ENCODE data around the gene XPO5.
A peak's percentile ranks its signal among the peaks of the same experiment; 100 is the strongest.
"Not testable (repeated sequence)": the region's sequence is repeated elsewhere in the genome, so short reads cannot be mapped to it uniquely, and the experiment has no call there.

Gene XPO5

DNA sequence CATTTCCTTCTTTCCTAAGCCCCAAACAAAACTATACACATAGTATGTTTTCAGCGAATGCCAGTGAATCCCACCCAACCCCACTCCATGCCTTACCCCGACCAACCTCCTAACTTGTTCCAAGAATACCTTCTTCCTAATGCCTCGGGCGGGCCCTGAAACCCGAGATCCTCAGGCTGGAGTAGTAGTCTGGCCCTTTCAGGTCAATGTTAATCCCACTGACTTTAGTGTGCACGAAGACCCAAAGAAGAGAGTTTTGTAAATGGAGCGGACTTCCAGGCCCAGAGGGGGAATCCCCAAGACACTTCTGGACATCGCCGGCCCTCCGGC lies 59.5 kb downstream of the XPO5 start:
- DNase-seq: no peak

DNA sequence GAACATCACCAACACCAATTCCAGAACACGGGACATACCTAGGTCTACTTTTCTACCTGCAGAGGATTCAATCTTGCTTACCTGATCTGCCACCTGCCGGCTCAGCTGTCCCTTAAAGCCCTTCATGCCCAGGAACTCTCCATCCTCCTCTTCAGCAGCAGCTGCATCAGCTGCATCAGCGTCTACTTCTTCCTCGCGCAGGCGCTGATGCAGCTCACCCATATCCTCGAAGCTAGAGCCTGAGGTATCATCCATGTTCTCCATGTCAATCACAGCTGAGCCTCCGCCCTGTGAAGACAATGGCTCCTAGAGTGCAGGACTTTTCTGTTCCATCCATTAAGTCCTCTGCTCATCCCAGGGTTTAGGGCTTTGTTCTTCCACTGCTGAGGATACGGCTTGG lies 60.0 kb downstream of the XPO5 start:
- DNase-seq: no peak

DNA sequence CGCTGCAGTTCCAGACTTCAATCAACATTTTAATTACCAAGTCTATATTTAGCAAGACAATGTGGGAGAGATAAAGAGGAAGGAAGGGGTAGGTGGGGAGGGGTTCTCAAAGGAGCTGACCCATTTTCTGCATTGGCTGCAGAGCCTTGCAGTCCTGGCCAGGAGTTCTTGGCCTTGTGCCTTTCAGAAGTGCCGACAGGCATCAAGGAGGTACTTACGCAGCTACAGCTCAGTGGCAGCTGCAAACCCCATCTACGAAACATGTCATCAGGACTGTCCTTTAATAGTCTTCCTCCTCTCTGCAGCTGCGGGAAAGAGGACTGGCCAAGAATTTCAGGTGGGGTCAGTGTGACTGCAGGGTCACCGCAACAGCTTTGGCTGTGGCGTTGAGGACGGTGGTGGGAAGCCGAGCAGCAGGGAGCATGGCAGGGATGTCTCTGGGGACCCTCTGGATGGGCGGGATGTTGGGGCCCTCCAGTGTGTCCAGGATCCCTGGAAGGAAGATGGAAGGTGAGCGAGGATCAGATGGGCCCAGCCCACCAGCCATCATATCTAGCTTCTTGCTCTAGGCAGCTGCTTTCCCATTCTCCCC lies 63.9 kb downstream of the XPO5 start:
- DNase-seq: no peak

DNA sequence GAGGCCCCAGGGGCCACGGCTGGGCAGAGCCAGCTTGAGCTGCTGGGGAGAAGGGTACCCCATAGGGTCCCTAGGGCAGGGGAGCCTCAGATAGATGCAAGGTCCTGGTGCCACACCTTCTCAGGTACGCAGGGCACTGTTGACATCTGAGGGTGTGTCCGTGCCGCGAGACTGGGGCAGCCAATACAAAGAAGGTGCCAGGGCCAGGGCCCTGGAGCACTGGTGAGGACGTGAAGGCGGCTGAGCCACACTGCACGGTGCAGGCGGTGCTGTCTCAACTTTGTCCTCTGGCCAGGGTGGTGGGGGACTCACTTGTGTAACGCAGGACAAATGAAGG lies 65.0 kb downstream of the XPO5 start:
- DNase-seq: no peak

DNA sequence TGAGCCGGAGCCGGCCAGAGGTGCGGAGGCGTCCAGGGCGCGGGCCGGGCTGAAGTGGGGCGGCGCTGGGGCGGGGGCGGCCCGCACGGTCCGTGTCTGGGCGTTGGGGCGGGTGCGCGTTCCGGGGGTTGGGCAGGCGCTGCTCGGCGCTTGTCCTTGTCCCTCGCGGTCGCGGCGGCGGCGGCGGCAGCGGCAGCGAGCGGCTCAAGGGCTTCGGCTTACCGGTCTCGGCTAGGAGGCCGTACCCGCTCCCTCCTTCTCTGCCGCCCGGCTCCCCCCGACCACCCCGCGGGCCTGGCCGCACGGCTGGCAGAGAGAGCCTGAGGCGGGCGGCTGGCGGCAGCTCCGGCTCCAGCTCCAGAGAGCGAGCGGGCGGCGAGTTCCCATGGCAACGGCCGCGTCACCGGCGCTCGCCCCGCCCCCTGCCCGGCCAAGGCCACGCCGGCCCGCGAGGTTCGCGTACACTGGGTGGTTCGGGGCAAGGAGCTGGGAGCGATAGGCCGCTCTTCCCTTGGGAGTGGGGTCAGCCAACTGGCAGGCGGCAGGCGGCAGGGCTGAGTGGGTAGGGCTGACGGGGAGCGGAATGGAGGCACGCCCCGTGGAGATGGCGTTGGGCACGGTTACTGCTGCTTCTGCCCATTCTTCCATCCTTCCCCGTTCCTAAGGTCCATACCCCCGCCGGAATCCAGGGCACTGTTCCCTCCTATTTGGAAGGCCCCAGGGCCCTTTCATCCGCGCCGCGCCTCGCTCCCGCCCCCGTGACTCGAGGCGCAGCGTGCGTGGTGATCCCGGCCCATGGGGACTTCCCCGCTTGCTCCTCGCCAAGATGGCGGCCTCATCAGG lies 65.6 kb downstream of the XPO5 start, which contains the start of gene LRRC73:
TSS of gene LRRC73 (minus strand) at position 363 of the 843 bp plus-strand sequence. CDS start 561 bp downstream, outside the sequence.
- peak; percentile 65 for DNase-seq

DNA sequence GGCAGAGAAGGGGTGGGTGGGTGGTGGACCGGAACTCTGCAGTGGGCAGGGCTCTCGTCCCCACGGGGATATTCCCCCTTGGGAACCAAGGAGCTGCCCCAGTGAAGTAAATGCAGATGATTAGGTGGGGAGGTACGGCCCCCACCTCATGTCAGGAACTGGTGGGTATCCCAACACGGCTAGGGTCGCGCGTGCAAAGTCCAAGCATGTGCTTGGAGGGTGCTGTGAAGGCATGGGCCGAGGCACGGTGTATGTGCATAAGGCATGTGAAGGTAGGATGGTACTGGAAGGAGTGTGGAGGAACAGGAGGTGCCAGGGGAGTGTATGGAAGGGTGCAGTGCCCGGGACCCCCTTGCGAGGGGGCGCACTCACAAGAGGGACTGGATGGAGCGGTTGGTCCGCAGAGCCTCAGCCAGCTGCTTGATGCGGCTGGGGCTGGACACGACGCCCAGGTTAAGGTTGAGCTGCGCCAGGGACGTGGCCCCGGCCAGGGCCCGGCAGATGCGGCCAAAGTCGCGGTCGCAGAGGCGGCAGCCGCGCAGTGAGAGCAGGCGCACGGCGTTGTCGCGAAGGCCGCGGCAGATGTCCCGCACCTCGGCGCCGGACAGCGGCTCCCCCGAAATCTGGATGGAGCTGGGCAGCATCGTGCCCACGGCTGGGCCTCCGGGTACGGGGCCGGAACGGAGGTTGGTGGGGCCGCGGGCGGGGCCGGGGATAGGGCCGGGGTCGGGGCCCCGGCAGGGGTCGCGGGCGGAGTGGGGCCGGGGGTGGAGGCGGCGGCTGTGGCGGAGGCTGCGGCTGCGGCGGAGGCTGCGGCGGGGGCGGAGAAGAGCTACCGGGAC lies 66.5 kb downstream of the XPO5 start:
- DNase-seq: no peak

DNA sequence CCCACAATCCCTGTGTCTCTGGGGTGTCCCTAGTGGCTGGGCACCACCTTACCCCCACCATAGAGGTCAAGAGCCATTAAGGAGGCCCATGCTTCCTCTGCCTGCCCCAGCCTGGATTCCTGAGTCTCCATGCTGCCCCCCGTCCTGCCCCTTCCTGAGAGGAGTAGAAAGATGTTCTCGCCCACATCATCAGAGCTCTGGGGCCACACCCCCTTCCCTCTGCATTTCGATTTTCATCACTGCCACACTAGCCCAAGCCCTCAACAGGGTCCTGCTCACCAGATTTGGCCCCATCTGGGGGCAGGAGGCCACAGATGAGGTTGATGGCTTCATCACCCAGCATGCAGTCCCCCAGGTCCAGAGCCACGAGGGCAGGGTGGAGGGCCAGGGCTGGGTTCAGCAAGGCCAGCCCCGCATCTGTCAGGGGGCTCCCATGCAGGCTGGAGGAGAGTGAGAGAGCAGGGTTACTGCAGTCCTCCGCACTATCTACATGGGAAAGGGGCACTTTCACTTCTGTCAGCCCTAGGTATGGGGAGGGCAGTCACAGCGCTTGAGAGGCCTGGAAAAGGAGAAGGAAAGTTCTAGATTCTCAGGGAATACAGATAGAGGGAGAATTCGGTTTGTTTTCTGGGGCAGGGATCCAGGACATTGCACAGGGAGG lies 67.2 kb downstream of the XPO5 start:
- DNase-seq: no peak

DNA sequence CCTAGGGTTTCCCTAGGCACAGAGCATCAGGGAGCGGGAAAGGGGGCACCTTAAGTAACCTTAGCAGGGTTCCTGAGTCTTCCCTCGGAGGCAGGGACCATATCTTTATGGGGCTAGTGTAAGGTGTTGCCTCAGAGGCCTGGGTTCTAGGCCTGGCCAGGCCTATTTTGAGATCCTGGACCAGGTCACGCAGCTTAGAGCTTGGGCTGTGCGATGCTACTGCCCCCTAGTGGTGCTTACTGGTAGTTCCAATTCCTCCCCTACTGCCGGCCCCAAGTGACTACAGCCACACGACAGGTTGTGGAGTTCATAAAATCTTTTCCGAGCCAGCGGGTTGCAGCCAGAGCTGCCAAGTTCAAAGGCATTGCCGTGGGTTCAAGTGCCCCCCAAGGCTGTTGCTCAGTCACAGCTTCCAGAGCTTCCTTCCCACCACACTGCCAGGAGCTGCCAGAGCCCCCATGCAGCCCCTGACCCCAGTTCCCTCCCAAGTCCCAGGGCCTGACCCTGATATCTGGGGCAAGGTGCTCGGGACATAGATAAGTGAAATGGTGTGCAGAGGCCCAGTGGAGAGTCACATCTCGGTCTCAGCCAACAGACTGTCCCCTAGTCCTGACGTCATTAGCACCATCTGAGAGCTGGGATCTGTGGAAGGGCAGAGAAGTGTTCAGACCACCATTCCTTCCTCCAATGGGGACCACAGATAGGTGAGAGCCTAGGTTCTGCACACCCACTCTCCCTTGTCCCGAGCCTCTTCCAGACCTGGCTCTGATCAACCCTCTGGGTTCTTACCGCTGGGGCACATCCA lies 69.0 kb downstream of the XPO5 start:
- DNase-seq: peak; percentile 63

DNA sequence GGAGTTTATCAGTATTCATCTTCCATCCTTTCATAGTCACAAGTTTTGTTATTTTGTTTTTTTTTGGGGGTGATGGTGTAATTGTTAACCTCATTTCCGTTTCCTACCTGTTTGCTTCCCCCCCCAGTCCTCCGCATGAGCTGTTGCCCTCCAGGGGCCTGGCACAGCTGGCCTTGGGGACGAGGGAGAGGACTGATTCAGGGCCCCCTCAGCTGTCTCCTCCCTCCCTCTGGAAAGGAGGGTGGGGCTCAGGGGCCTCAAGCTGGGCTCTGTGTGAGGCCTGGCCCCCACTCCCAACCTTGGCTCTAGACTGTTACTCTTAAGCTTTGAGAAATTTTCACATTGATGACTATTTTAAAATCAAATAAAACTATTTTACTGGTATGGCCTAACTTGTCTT lies 69.7 kb downstream of the XPO5 start:
- no peak for DNase-seq

DNA sequence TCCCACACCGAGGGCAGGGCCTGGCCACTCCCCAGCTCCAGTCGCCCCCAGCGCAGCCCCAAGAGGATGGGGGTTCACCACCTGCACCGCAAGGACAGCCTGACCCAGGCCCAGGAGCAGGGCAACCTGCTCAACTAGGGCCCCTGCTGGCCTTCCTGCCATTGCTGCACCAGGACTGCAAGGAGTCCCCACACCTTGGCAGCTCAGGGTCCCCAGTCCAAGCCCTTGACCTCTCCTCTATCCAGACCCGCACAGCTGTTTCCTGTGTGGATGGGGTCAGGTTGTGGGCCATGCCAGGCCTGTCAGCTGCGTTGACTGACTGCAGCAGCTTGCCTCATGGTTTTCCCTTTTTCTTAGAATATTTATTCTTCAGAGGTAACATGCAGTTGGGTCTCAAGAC lies 70.1 kb downstream of the XPO5 start:
- no peak for DNase-seq

DNA sequence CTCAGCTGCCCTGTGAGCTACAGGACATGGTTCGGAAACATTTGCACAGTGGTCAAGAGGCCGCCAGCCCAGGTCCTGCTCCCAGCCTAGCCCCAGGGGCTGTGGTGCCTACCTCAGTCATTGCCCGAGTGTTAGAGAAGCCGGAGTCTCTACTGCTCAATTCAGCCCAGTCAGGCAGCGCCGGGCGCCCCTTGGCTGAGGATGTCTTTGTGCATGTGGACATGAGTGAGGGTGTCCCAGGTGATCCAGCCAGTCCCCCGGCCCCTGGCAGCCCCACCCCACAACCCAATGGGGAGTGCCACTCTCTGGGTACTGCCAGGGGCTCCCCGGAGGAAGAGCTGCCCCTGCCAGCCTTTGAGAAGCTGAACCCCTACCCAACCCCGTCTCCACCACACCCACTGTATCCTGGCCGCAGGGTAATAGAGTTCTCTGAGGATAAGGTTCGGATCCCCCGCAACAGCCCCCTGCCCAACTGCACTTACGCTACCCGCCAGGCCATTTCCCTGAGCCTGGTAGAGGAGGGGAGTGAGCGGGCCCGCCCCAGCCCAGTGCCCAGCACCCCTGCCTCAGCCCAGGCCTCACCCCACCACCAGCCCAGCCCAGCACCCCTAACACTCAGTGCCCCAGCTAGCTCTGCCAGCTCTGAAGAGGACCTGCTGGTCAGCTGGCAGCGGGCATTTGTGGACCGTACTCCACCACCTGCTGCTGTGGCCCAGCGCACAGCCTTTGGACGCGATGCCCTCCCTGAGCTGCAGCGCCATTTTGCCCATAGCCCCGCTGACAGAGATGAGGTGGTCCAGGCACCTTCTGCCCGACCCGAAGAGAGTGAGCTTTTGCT lies 70.9 kb downstream of the XPO5 start:
- DNase-seq: no peak

DNA sequence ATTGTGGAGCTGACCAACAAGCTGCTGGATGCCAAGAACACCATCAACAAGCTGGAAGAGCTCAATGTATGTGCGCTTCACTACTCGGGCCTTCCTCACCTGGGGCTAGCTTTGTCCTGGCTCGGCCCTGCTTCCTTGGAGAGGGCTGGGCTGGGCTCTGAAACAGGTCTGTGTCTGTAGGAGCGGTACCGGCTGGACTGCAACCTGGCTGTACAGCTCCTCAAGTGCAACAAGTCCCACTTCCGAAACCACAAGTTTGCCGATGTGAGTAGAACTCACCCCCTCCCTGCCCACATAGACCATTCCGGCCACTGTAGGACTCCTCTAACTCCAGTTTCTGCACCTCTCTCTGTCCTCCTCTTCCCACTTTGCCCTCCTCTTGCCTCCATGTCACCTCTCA lies 72.4 kb downstream of the XPO5 start:
- DNase-seq: no peak

DNA sequence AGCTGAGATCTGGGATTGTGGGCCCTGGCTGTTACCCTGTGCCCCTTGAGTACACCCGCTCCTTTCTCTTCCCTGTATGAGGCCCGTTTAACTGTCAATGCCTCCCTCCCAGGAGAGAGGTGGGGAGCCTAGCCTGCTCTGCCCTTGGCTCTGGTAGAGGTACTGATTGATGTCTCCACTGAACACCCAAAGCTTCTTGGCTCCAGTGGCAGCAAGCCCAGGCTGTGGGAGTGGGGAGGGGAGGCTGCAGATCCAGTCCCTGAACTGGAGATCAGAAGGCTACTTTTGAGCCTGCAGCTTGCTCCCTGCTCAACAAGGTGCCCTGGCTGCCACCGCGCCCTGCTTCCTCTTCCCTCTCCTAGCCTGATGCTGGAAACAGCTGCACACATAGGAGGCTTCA lies 73.2 kb downstream of the XPO5 start:
- no peak for DNase-seq

DNA sequence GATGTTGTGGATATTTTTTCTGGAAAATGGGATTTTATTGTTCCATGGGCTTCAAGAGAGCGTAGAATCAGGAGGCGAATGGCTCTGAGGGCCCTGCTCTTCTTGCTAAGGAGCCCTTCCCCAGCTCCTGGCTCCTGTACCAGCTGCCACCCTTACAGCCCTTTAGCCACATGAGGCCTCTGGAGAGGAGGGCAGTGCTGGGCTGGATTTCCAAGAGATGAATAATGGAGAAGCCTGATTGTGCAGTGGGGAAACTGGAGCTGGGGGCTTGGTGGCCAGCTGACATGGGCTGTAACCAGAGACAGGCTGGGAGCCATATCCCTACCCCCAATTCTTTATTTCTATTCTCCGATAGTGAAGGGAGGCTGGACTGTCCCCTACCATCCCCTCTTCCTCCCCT lies 74.9 kb downstream of the XPO5 start:
- DNase-seq: no peak

DNA sequence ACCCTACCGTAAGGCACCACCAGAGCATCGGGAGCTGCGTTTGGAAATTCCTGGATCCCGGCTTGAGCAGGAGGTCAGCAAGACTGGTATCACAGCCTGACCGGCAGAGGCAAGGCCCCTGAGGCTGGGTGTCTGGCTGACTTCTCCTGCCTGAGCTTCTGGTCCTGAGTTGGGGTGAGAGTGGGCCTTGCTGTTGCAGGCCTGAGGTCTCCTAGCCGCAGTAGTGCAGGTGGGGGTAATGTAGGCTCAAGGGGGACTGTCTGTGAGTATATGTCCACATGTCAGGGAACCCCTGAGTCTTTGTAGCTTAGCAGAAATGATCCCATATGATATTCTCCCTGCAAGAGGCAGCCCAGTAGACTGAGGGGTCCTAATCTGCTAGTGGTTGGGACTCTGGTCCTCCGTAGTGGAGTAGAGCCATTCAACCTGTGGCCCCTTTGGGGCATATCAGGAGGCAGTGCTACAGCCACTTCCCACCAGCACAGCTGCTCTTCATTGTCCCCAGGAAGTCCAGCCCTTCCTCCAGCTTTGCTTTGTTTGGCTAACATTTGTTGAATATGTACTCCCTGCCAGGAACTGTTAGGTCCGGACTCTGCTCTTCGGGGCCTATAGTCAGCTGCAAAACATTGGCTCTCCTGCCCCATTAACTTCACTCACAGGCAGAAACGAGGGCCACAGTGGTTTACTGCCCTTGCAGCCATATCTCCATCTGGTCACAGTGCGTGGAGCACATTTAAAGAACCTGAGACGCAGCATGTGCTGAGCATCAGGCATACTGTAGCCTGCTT lies 76.6 kb downstream of the XPO5 start:
- DNase-seq: no peak

DNA sequence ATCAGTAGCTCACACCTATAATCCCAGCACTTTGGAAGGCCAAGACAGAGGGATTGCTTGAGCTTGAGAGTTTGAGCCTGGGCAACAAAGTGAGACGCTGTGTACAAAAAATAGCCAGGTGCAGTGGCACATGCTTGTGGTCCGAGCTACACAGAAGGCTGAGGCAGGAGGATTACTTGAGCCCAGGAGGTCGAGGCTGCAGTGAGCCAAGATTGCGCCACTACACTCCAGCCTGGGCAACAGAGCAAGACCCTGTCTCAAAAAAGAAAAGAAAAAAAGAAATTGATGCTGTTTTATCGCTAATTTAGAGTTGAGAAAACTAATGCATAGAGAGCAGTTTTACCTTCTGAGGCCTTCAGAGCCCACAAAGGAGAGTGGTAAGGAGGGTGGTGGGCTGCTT lies 77.5 kb downstream of the XPO5 start:
- not testable (repeated sequence) for DNase-seq

DNA sequence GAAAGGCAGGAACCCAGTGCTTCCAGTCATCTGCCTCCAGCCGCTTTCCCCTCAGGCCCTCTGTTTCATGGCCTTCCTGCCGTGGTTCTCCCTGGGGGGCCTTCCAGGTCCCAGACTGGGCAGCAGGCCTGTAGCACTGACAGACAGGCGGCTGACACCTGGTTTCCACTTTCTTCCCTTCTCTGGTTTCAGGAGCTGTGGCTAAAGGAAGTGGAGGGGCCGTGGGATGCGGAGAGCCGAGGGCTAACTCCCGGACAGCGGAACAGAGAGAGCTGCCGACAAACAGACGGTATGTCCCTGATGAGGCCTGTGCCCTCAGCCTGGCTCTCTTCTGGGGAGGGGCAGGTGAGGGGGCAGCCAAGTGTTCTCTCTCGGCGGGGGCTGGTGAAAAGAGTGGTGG lies 78.1 kb downstream of the XPO5 start:
- no peak for DNase-seq

DNA sequence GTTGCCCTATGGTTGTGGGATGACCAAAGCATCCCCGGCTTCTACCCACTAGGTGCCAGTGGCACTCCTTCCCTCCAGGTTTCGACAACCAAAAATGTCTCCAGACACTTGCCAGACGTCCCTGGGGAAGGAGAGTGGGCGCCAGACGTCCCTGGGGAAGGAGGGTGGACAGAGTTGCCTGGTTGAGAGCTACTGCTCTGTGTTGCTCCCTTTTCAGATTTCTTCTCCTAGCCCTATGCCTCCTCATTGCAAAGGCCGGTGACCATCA lies 78.8 kb downstream of the XPO5 start:
- DNase-seq: no peak

DNA sequence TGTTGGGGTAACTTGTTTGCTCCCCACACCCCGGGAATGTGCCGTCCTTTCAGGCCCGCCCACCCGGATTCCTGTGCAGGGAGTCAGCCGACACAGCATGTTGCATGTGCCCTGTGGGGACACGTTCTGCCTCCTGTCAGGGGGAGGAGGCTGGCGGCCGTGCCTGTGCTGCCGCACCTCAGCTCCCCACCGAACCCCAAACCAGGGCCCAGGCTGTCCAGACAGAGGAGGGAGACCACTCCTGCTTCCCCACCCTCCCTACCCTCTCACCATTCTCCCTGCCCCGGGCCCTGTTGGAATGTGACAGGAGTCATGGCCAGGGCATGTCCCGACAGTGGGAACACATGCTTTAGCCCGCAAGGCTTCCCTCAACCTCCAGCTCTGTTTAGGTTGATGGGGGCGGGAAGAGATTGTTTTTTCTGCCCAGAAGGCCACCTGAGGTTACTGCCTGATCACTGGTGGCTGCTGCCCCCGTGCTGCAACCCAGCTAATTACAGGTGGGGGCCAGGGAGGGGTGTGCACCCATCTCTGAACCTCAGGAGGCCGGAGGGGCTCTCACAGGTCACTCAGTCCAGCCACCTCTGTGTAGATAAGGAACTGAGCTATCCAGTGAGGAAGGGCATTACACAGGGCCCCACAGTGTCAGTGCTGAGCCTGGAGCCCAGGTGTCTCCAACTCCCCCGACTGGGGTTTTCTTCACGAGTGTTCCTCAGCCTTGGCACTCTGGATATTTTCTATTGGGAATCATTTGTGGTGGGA lies 79.3 kb downstream of the XPO5 start:
- DNase-seq: peak; percentile 67

DNA sequence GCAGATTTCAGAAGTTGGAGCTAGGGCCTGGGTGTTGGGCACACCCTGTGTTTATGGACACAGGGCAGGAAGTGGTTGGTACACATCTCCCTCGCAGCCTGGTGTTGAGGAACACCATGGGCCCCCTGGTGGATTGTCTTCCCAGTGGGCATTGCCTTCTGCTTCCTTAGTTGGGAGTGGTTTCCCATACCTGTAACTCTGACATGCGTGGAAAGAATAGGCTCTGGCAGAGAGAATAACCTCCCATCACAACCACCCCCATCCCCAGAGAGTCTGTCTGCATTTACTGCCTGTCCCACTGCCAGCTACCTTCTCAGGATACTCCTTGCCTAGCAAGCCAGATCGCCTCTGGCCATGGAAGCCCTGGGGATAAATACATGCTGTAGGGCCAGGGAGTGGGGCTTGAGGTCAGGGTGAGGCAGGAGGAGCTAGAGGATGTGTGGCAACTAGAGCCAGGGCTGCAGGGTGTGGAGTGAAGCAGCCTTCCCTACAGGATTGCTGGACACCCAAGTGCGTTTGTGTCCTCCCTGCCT lies 80.4 kb downstream of the XPO5 start:
- no peak for DNase-seq

Measured in HCEC 1CT (cell line).